SIG-M5 (cell line): ENCODE data around the gene DNAH5.

Source experiments
- DNase-seq: peaks from one replicate; lab custom pipeline; 2025; lab: John Stamatoyannopoulos, UW

The DNAH5 gene

GRCh38 chr5:13934921-13935320, 9.6 kb downstream of the DNAH5 start:
- no peak for DNase-seq

DNA sequence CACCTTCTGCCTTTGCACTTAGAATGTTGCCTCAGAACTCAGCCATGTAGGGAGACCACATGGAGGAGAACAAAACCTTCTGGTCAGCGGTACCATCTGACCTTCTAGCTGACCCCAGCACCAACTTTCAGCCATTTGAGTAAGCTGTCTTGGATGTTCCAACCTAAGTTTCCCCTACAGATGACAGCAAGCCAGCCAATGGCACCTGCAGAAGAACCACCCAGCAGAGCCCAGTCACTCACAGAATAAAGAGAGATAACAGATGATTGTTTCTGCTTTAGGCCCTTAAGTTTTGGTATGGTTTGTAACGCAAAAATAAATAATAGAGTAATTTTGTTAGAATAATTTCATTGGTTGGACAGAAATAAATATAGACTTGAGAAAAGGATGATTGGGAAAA, 10.4 kb downstream of the DNAH5 start:
- DNase-seq, result no peak

DNA sequence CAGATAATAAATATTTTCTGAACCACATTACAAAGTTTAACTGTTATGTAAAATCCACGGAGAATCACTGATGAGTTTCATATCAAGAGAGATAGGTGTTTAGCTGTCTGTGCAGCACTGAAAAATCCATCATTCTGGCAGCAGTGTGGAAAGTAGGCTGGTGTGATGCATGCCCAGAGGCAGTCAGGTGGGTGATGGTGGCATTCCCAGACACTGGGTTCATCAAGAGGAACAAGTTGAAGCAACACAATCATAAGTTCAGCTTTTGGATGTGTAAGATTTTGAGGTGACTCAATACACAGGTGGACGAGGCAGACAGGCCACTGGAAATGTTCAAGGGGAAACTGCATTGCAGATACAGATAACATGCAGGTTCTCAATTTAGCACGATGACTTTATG, 11.9 kb downstream of the DNAH5 start:
- no peak for DNase-seq

DNA sequence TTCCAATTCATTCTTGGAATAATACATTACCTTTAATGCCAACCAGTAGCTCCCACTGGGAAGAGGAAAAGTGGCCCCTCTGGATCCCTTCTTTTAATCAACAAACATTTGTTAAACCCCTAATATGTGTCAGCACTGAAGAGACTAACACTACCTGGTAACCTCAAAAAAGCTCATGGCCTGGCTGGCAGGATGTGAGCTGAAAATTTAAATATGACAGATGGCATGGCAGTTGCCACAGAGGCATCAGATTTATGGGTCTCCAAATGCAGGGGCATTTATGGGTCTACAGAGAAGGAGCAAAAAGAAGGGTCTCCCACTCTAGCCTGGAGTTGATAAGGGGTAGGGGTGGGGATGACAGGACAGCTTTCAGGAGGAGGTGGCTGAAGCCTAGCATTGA, 12.5 kb downstream of the DNAH5 start:
- DNase-seq, result no peak

- DNase-seq, result no peak
These were observed 13.8 kb downstream of the DNAH5 start for GRCh38 chr5:13930541-13931171.

- no peak for DNase-seq
These were observed 17.8 kb downstream of the DNAH5 start for GRCh38 chr5:13926731-13927130.

GRCh38 chr5:13921578-13921977, 22.9 kb downstream of the DNAH5 start:
- DNase-seq, result no peak

GRCh38 chr5:13919786-13920185, 24.7 kb downstream of the DNAH5 start:
- no peak for DNase-seq

DNA sequence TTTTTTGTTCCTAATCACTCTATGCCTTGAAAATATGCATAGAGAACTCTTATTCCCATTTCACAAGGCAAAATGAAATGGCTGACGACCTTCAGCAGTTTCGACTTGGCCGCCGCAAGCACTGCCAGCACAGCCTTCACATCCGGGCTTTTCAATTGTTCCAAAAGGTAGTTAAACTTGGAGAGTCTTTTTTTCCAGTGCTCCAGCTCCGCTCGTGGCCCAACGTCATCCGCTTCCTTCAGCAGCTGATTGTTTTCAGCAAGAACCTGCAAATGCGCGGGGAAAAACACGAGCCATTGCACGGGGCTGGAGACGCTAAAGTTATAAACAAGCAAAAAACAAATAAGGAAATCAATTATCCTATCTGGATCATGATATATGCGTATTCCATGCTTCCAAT, 25.4 kb downstream of the DNAH5 start:
- no peak for DNase-seq

DNA sequence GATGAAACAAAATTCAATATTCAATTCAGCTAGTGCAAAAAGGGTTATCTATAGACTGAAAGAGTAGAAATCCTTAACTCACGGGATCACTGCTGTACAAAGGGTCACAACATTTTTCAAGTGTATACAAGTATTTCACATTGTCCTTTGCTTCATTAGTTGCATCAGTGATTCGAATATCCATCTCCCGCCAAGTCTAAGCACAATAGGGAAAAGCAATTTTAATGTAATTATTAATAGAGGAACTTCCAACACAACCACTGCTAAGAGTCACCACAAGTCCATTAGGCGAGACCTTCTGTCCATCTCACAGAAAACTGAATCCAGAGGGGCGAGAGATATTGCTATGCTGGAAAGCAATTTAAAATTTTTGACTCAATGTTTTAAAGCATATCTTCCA, 27.4 kb downstream of the DNAH5 start:
- DNase-seq, result no peak

GRCh38 chr5:13913962-13914361, 30.5 kb downstream of the DNAH5 start:
- no peak for DNase-seq

- no peak for DNase-seq
These were observed 33.7 kb downstream of the DNAH5 start for GRCh38 chr5:13910637-13911288.

- no peak for DNase-seq
These were observed 34.3 kb downstream of the DNAH5 start for GRCh38 chr5:13910201-13910600.

- no peak for DNase-seq
These were observed 35.2 kb downstream of the DNAH5 start for GRCh38 chr5:13909271-13909670.

GRCh38 chr5:13898569-13898968, 45.9 kb downstream of the DNAH5 start:
- DNase-seq, result no peak

GRCh38 chr5:13878357-13878756, 66.1 kb downstream of the DNAH5 start:
- DNase-seq, result no peak

- DNase-seq, result no peak
These were observed 77.7 kb downstream of the DNAH5 start for GRCh38 chr5:13866792-13867191.

GRCh38 chr5:13865312-13865711, 79.2 kb downstream of the DNAH5 start:
- DNase-seq, result no peak

DNA sequence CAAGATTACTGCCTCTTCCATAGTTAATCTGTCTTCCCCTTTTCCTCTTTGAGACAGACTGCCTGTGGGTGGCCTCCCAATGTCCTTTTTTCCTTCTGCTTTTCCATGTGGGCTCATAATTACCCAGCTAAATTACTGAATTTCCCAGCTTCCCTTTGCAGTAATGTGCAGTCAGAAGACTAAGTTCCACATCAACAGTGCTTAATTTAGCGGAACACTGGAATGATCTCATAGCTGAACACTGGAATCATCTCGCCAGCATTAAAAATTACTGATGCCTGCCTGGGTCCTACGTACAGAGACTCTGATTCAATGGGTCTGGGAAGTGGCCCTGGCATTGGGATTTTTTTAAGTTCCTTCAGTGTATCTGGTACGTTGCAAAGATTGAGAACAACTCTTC, 84.3 kb downstream of the DNAH5 start:
- no peak for DNase-seq

- DNase-seq, result no peak
These were observed 85.0 kb downstream of the DNAH5 start for GRCh38 chr5:13859270-13860065.

DNA sequence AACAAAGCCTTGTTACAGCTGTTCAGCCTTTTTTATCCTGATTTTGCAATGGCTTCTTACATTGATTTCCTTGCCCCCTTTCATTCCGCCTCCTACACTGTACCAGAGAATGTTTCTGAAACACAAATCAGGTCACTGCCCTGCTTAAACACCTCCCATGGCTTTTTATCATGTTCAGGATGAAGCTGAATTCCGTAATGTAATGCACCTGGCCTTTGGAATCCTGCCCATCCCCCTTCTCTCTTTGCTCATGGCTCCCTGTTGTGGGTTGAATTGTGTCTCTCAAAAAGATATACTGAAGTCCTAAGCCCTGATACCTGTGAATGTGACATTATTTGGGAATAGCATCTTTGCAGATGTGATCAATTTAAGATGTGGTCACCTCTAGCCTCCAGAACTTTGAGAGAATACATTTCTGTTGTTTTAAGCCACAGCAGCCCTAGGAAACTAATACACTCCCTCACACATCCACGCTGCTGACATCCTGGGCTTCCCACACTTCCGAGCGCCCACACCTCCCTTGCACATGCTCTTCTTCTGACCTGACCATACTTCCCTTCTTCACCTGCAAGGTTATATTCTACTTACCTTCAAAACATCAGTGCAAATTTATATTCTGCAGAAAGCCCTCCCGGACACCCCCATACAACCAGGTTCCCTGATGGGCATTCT, 101.2 kb downstream of the DNAH5 start:
- DNase-seq, result no peak

GRCh38 chr5:13833440-13833839, 111.0 kb downstream of the DNAH5 start:
- DNase-seq, result no peak

- no peak for DNase-seq
These were observed 113.1 kb downstream of the DNAH5 start for GRCh38 chr5:13831351-13831750.
